ENCODE data around the gene RNF152. TPM values are rescaled to one million over a fixed set of nuclear protein-coding genes. Genes with fewer than 3 reads are reported as not detected.
A peak's percentile ranks its signal among the peaks of the same experiment; 100 is the strongest.

The RNF152 gene
- total and polyA plus RNA-seq, 8 donors: 1.4 to 99.9 (median 16.1) TPM

DNA sequence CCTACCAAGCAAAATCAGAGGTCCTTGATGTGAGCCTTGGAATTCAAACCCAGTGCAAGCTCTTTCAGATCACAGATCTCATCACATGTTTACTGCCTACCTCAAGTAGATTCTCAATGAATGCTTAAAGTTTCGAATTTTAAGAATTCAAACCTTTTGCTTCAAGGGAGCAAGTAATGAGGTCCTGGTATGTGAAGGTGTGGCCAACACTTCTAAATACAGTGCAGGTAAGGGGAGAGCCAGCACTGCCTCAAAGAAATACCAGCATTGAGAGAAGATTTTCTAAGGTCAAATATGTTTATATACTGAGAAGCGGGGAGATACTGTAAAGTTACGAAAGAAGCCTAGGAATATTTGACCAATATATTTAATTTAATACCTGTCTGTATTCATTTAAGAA lies 19.7 kb upstream of the RNF152 start:
- no peak overlapping the region for H3K4me3 ChIP-seq
- H3K27ac ChIP-seq: no peak overlapping the region
- DNase-seq: no peak
- no peaks in the 10 kb centered on the region for H3K4me1 ChIP-seq
- H3K36me3 ChIP-seq: no peaks in the 10 kb centered on the region
- H3K9me3 ChIP-seq: no peaks in the 10 kb centered on the region
- intact Hi-C loops (cut with DNase I; ENCODE audit: low total_unique reads): no loop called here
- H3K27me3 ChIP-seq: no peaks in the 10 kb centered on the region
- 83 to 92% (median 88%) methylated on average over 3 of the region's 3 CpGs for WGBS, 5 donors
- TF ChIP-seq POLR2A (IDR thresholded peaks at IDR 0.05) (no peak), POLR2AphosphoS5 (IDR thresholded peaks at IDR 0.05) (no peak), EP300 (IDR thresholded peaks at IDR 0.05) (no peak)
- TF ChIP-seq, protein P1, sequence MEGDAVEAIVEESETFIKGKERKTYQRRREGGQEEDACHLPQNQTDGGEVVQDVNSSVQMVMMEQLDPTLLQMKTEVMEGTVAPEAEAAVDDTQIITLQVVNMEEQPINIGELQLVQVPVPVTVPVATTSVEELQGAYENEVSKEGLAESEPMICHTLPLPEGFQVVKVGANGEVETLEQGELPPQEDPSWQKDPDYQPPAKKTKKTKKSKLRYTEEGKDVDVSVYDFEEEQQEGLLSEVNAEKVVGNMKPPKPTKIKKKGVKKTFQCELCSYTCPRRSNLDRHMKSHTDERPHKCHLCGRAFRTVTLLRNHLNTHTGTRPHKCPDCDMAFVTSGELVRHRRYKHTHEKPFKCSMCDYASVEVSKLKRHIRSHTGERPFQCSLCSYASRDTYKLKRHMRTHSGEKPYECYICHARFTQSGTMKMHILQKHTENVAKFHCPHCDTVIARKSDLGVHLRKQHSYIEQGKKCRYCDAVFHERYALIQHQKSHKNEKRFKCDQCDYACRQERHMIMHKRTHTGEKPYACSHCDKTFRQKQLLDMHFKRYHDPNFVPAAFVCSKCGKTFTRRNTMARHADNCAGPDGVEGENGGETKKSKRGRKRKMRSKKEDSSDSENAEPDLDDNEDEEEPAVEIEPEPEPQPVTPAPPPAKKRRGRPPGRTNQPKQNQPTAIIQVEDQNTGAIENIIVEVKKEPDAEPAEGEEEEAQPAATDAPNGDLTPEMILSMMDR (IDR thresholded peaks at IDR 0.05): no peak

DNA sequence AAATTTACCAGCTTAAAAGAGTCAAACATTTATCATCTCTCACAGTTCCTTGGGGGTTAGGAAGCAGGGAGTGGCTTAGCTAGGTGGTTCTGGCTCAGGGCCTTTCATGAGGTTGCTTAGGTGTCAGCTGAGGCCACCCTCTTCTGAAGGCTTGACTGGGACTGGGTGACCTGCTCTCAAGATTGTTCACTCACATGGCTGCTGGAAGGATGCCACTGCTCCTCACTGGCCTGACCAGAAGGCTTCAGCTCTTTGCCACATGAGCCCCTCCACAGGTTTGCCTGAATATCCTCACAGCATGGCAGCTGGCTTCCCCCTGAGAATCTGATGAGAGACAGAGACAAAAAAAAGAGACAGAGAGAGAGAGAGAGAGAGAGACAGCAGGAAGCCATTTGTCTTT lies 17.3 kb upstream of the RNF152 start:
- H3K4me3 ChIP-seq: no peak overlapping the region
- intact Hi-C loops (cut with DNase I; ENCODE audit: low total_unique reads): no loop called here
- no peaks in the 10 kb centered on the region for H3K27me3 ChIP-seq
- no peak for DNase-seq
- no peak for TF ChIP-seq EP300 (IDR thresholded peaks at IDR 0.05)
- no peak for TF ChIP-seq POLR2AphosphoS5 (IDR thresholded peaks at IDR 0.05)
- no peaks in the 10 kb centered on the region for H3K36me3 ChIP-seq
- H3K9me3 ChIP-seq: no peaks in the 10 kb centered on the region
- no peak overlapping the region for H3K27ac ChIP-seq
- H3K4me1 ChIP-seq: no peaks in the 10 kb centered on the region

DNA sequence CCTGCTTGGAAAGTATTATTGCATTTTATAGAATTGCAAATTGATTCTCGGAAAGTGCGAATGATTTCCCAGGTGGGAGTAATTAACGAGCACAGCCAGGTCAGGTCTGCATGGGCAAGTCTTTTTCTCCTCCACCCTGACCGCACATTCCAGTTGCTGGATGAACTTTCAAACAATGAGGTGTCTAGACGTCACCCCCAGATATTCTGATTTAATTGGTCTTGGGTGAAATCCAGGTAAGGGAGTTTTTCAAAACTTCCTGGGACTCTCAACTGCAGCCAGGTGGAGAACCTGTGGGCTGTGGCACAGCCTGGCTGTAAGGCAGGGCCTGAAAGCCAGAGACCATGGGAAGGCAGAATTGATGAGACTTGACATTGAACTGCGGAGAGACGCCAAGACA lies 15.9 kb upstream of the RNF152 start:
- H3K27me3 ChIP-seq: no peaks in the 10 kb centered on the region
- H3K27ac ChIP-seq: no peak overlapping the region
- H3K4me3 ChIP-seq: no peak overlapping the region
- DNase-seq: no peak
- no peaks in the 10 kb centered on the region for H3K9me3 ChIP-seq
- no peaks in the 10 kb centered on the region for H3K36me3 ChIP-seq
- H3K4me1 ChIP-seq: no peaks in the 10 kb centered on the region
- intact Hi-C loops (cut with DNase I; ENCODE audit: low total_unique reads): no loop called here
- no peak for TF ChIP-seq EP300 (IDR thresholded peaks at IDR 0.05)
- no peak for TF ChIP-seq POLR2A (IDR thresholded peaks at IDR 0.05)
- TF ChIP-seq POLR2AphosphoS5 (IDR thresholded peaks at IDR 0.05): no peak
- TF ChIP-seq, protein P1 (IDR thresholded peaks at IDR 0.05): no peak
- WGBS, 5 donors: 70 to 94% (median 81%) methylated on average over 7 of the region's 7 CpGs

DNA sequence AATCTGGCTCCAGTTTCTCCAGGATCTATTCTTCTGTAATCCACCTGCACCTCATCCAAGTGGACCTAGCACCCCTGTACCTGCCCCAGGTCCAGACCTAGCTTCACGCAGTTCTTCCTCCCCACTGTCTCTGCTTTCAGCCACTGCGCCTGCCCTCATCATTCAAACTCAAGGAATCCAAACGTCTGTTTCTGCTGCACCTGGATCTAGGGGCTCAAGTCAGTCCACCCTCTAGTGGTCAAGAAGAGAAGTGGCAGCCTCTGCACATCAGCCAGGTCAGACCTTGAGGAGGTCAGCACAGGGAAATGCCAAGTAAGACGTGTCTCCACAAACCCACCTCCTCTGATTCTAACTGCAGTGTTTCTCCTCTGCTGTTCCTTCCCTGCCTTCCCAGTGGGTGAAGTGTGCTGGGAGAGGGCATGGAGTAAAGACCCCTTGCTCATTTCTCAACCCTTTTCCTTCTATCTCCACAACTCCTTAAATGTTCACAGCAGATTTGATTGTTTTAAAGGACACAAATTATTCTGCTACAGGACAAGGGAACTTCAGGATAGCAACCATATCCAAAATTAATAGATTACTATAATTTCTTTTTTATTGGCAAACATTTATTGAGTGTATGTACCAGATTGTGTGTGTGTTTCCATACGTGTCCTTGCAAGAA lies 8.6 kb upstream of the RNF152 start:
- TF ChIP-seq POLR2AphosphoS5 (IDR thresholded peaks at IDR 0.05) (peak in 1 of 3 donors; percentile 42), EP300 (IDR thresholded peaks at IDR 0.05) (no peak), POLR2A (IDR thresholded peaks at IDR 0.05) (no peak)
- TF ChIP-seq, protein P1 (IDR thresholded peaks at IDR 0.05): peak in 5 of 7 experiments; percentile 88 to 96 (median 94)
- H3K9me3 ChIP-seq: no peaks in the 10 kb centered on the region
- WGBS, 5 donors: 22 to 26% (median 25%) methylated on average over 5 of the region's 5 CpGs
- no peak overlapping the region for H3K27ac ChIP-seq
- no peaks in the 10 kb centered on the region for H3K36me3 ChIP-seq
- H3K27me3 ChIP-seq: no peaks in the 10 kb centered on the region
- peaks cover 0 to 18% (median 9%) of the 10 kb centered on the region in 4 donors for H3K4me1 ChIP-seq
- H3K4me3 ChIP-seq: no peak overlapping the region
- intact Hi-C loops (cut with DNase I; ENCODE audit: low total_unique reads): no loop called here
- peak; percentile 59 to 76 for DNase-seq

All from stomach (tissue), 9 donors.